ENCODE measurements around the gene SH3PXD2A.

GRCh38 chr10:103843854-103844570, 11.4 kb downstream of the SH3PXD2A start:
- no peak for TF ChIP-seq DDX20 (tag; IDR thresholded peaks at IDR 0.05; ENCODE audit: low read depth)
- no peak for TF ChIP-seq CHD4 (IDR thresholded peaks at IDR 0.05; ENCODE audit: insufficient read depth, insufficient replicate concordance, low read depth, low read length, poor library complexity, severe bottlenecking)
- TF ChIP-seq NBN (IDR thresholded peaks at IDR 0.05; ENCODE audit: low read depth): no peak
- no peak for TF ChIP-seq ZBTB49 (CRISPR knock-in tag; IDR thresholded peaks at IDR 0.05; ENCODE audit: borderline replicate concordance)
- TF ChIP-seq MAX (CRISPR knock-in tag; IDR thresholded peaks at IDR 0.05): no peak
- no peak for TF ChIP-seq RFX5 (IDR thresholded peaks at IDR 0.05; ENCODE audit: low read depth, low read length)
- no peak for TF ChIP-seq HCFC1 (IDR thresholded peaks at IDR 0.05; ENCODE audit: low read depth, low read length)
- TF ChIP-seq MAZ (CRISPR knock-in tag; conservative IDR thresholded peaks at IDR 0.05 in 1 of 2, IDR thresholded peaks at IDR 0.05 in 1 of 2): no peak

Data from K562 (cell line).